NCI-H524 treated with DMSO at 0.1 percent for 48 hours (cell line): ENCODE results near the gene FAM81A.
"Not testable (repeated sequence)": the region's sequence is repeated elsewhere in the genome, so short reads cannot be mapped to it uniquely, and the experiment has no call there.

Experiments
- DNase-seq: peaks from one replicate; lab custom pipeline; 2025; lab: John Stamatoyannopoulos, UW

The FAM81A gene

GRCh38 chr15:59437817-59438624 is at the start of gene FAM81A:
Gene FAM81A, plus strand, starts transcription at chr15:59438186. Its CDS starts 20,441 bp downstream, at chr15:59458627.
- no peak for DNase-seq

- no peak for DNase-seq
These were observed 49.3 kb upstream of the FAM81A start for GRCh38 chr15:59388670-59389069.

GRCh38 chr15:59392299-59392698 is 45.7 kb upstream of the FAM81A start:
- no peak for DNase-seq

- DNase-seq = no peak
These were observed 43.8 kb upstream of the FAM81A start for GRCh38 chr15:59394166-59394661.

- DNase-seq = no peak
These were observed 41.8 kb upstream of the FAM81A start for GRCh38 chr15:59396211-59396610.

- no peak for DNase-seq
These were observed 41.3 kb upstream of the FAM81A start for GRCh38 chr15:59396679-59397078.

GRCh38 chr15:59398220-59398619 is 39.8 kb upstream of the FAM81A start:
- DNase-seq = no peak

- DNase-seq = no peak
These were observed 38.4 kb upstream of the FAM81A start for GRCh38 chr15:59399465-59400102.

- DNase-seq = no peak
These were observed 37.7 kb upstream of the FAM81A start for GRCh38 chr15:59400103-59400813.

GRCh38 chr15:59401051-59401823 is 36.7 kb upstream of the FAM81A start:
- not testable (repeated sequence) for DNase-seq

GRCh38 chr15:59401824-59402569 is 36.0 kb upstream of the FAM81A start:
- no peak for DNase-seq

GRCh38 chr15:59405079-59405478 is 32.9 kb upstream of the FAM81A start:
- DNase-seq = no peak

- no peak for DNase-seq
These were observed 31.5 kb upstream of the FAM81A start for GRCh38 chr15:59406446-59406845.

GRCh38 chr15:59407946-59408345 is 30.0 kb upstream of the FAM81A start:
- no peak for DNase-seq

GRCh38 chr15:59410391-59410896 is 27.5 kb upstream of the FAM81A start:
- no peak for DNase-seq

- DNase-seq = no peak
These were observed 24.4 kb upstream of the FAM81A start for GRCh38 chr15:59413577-59413976.

GRCh38 chr15:59416816-59417215 is 21.2 kb upstream of the FAM81A start:
- DNase-seq = no peak

GRCh38 chr15:59419170-59419569 is 18.8 kb upstream of the FAM81A start:
- DNase-seq = no peak

GRCh38 chr15:59420108-59420507 is 17.9 kb upstream of the FAM81A start:
- no peak for DNase-seq

- no peak for DNase-seq
These were observed 16.9 kb upstream of the FAM81A start for GRCh38 chr15:59420986-59421618.
